SW 1271 (cell line): ENCODE data around the gene UBA52.
"Not testable (repeated sequence)": the region's sequence is repeated elsewhere in the genome, so short reads cannot be mapped to it uniquely, and the experiment has no call there.

Source experiments
- DNase-seq, 2 experiments: peaks; one replicate each; lab custom pipeline; 2025; lab: John Stamatoyannopoulos, UW

The UBA52 gene

DNA sequence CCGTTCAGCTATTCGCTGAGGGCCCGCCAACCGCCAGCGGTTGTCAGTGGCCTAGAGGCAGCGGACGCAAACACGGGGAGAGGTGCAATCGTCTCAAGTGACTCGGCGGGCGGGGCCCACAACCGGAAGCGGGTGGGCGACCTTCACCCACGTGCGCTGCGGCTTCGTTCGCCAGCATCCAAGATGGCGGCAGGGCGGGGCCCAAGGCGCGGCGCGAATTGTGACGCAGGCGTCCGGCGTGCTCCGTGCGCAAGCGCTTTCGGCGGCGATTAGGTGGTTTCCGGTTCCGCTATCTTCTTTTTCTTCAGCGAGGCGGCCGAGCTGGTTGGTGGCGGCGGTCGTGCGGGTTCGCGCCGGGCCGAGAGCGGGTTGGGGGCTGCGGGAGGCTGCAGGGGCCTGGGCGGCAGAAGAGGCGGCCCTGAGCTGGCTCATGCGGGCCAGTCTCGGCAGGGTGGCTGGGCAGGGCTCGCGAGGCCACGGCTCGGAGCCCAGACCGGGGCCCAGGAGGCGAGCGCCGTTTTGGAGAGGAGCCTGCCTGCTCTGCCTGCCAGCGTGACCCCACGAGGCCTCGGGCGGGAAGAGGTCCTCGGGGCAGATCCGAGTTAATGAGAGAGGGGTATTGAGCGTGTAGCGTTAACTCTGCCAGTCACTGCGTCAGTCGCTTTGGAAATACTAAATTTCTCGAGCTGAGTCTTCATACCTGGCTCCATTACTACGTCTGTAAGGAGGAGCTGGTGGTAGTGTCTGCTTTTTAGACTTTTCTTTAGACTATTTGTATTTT lies at the start of gene UBA52:
TSS of gene UBA52 (plus strand) at position 294 of the 781 bp plus-strand sequence. CDS start 1,444 bp downstream, outside the sequence.
- DNase-seq, result peak; percentile 94

DNA sequence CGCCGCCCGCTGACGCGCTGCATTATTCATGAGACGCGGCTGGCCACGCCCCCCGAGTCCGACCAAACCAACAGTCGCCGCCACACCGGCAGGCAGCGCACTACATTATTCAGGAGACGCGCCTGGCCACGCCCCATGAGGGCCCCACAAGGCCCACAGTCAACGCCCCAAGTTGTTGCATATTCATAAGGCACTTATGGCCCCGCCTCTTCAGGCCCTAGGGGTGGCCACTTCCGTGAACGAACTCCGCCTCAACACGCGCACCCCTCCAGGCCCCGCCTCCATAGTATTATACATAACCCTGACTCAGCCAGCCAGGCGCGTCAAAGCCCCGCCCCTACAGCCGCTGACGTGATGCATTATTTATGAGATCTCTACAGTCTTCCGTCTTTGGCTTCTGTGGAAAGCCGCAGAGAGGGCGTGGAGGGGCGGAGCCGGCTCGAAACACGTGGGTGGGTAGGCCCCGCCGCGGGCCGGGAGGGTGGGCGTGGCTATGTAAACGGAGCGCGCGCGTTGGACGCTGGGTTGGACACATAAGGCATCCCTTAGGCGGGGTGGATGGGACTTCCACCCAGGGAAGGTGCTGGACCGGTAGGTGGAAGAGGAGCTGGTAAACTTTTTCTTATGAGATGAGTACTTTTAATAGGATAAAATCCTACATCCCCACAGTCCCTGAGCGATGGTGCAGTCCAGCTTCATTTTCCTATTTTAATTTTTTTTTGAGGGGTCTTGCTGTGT lies 49.4 kb upstream of the UBA52 start:
- peak; percentile 99 for DNase-seq

DNA sequence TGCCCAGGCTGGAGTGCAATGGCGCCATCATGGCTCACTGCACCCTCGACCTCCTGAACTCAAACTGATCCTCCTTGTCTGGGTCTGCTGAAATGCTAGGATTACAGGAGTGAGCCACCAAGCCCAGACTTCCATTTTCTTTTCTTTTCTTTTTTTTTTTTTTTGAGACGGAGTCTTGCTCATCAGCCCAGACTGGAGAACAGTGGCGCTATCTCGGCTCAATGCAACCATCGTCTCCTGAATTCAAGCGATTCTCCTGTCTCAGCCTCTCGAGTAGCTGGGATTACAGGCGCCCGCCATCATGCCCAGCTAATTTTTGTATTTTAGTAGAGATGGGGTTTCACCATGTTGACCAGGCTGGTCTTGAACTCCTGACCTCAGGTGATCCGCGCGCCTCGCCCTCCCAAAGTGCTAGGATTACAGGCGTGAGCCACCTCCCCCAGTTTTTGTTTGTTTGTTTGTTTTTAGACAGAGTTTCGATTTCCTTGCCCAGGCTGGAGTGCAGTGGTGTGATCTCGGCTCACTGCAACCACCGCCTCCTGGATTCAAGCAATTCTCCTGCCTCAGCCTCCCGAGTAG lies 48.7 kb upstream of the UBA52 start:
- not testable (repeated sequence) for DNase-seq

DNA sequence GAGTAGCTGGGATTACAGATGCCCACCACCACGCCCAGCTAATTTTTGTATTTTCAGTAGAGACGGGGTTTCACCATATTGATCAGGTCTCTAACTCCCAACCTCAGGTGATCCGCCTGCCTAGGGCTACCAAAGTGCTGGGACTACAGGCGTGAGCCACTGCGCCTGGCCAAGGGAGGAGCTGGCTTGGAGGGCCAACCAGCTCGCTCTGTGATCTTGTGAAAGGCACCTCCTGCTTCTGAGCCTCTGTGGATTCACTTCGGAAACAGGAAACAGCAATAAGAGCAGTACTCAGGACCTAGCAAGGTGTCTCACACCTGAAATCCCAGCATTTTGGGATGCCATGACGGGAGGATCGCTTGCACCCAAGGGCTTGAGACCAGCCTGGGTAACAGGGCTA lies 47.8 kb upstream of the UBA52 start:
- no peak for DNase-seq

DNA sequence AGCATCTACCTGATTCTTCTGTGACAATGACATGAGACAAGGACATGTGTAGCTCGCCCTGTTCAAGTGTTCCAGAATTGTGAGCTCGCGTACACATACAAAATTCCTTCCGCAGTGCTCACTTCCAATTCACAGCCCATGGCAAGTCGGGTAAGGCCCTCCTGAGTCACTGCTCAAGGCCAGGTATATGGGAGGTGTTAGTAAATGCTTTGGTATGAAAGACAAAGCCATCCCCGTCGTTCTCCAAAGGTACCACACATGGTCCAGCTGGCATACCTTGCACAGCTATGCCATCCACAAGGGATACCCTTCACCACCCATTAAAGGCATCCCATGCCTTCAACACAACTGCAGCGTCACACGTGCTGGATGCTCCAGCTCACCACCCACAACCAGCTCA lies 45.3 kb upstream of the UBA52 start:
- DNase-seq, result no peak

DNA sequence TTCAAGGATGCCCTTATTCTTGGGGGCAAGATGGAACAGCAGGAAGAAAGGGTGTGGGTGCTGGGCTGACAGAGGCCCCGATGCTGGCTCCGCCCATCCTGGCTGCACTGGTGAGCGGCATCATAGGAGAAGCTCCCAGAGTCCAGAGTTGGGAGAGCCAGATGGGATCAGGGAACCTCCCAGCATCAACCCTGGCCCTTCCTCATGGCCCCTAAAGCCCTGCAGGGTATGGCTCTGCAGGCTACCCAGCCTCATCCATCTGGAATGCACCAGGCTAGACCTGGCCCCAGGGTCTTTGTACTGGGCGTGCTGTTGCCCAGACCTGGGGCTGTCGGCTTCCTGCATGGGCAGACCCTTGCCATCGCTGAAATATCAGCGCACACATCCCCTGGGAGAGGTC lies 41.9 kb upstream of the UBA52 start:
- DNase-seq, result no peak

DNA sequence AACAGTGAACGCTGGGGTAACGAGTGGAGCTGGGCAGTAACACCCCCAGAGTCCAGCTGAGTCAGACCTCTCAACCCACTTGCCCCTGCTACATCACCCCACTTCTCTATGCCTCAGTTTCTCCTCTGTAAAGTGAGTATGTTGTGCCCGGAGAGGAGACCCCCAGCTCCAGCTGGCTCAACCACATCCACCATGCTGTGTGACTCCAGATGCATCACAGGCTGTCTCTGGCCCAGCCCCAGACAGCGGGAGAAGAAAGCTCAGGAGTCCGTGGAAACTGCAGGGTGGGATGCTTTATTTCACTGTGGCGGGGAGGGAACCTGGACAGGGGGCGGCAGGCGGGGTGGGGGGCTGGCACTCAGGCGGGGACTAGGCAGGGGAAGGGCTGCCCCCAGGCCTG lies 40.2 kb upstream of the UBA52 start:
- DNase-seq, result no peak

DNA sequence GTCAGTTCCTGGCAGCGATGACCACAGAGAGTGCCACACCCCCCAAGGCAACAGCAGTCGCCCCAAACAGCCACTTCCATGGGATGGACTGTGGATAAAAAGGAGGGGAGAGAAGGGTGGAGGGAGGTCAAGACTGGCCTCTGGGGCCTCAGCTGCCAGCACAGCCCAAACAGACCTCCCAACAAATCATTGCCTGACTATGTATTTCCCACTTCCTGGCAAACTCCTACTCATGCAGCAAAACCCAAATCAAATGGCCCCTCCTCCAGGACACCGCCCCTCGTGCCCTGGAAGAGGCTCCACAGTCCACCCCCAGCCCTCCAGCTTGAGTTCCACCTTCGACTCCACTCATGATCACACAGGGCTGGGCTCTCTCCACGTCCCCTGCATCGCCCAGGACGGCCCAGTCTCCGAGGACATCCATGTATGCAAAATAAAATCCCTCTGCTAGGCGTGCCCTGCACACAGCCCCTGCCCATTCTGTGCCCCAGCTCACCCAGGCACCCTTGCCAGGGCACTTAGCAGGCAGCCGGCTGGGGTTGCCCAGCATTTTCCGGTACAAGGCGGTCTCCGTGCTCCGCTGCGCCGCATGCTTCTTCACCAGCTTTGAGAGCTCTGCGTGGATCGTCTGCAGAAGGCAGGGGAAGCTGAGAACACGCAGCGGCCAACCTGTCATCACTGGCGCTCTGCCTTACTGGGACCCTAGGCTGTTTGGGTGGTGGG lies 39.3 kb upstream of the UBA52 start:
- DNase-seq, result no peak

DNA sequence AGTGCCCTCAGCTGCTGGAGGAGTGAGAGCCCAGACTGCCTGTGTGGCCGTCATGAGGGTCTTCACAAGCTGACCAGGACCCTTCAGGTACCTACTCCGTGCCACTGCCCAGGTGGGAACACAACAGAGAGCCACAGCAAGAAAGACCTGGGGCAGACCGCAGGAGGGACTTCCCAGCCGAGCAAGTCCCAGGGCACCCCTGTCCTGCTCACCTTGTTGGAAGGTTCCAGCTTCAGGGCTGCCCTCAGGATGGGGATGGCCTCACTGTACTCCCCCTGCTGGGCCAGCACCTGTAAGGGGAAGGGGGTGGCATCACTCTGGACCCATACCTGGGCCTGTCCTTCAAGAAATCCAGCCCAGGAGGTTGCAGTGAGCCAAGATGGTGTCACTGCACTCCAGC lies 38.6 kb upstream of the UBA52 start:
- no peak for DNase-seq

DNA sequence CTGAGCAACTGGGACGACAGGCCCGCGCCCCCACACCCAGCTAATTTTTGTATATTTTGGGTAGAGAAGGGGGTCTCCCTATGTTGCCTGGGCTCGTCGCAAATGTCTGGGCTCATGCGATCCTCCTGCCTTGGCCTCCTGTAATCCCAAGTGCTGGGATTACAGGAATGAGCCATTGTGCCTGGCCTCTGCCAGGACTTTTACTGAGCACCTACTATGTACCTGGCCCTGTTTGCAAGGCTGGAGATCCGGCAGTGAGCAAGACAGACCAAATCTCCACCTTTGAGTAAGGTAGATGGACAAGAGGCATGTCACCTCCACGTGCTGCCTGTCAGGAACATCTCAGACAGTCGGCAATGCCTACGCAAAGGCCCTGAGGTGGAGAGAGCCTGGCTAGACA lies 35.2 kb upstream of the UBA52 start:
- no peak for DNase-seq

DNA sequence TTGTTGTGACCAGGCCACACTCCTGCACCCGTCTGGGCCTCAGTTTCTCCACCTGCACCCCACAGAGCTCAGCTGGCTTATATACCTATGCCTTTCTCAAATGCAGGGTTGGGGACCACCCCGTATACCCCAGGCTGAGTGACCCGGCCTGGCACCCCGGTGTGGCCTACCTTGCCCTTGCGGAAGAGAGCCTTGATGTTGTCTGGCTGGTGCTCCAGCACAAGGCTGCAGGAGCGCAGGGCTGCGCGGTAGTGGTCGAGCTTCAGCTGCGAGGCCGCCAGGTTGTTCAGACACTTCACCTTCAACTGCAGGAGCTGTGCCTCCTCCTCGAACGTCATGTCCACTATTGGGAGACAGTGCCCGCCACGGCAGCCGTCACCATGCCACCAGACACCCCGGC lies 34.2 kb upstream of the UBA52 start:
- no peak for DNase-seq

DNA sequence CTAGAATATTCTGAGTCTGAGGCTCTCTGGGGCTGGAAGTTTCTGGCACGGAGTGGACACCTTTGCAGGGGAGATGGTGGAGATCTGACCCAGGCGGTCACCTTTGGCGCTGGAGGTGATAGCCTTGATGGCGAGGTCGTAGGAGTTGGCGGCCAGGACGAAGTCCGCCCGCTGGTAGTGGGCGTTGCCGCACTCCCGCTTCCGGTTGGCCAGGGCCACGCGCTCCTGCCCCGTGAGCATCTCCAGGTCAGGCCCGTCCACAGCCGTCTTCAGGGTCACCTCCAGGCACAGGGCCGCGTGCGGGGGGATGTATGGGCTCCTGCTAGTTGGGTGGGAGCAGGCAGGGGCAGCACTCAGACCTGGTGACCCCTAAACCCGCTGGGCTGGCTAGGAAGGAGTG lies 33.5 kb upstream of the UBA52 start:
- DNase-seq, result no peak

DNA sequence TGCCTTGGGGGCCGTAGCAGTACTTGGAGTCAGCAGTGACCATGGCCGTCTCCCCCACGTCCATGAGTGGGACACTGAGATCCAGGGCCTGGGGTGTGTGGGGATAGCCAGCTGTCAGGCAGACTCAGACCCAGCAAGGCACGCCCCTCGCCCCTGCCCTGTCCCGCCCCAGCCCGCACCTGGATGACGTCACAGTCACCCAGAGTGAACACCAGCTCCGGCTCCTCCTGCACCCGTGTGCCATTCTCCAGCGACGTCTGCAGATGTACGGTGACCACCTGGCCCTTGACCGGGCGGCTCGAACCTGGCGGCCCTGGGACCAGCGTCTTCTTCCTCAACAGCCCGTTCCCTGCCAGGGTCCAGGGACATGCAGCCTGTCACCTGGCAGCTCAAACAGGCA lies 32.3 kb upstream of the UBA52 start:
- no peak for DNase-seq

DNA sequence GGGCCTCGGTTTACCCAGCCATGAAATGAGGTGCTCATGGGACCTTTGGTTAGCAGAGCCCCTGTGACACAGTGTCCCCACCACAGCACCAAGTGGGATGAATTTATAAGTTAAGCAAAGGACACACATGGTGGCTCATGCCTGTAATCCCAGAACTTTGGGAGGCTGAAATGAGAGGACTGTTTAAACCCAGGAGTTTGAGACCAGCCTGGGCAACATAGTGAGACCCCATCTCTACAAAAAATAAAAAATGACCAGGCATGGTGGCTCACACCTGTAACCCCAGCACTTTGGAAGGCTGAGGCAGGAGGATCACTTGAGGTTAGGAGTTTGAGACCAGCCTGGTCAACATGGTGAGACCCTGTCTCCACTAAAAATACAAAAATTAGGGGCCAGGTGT lies 31.5 kb upstream of the UBA52 start:
- not testable (repeated sequence) for DNase-seq

DNA sequence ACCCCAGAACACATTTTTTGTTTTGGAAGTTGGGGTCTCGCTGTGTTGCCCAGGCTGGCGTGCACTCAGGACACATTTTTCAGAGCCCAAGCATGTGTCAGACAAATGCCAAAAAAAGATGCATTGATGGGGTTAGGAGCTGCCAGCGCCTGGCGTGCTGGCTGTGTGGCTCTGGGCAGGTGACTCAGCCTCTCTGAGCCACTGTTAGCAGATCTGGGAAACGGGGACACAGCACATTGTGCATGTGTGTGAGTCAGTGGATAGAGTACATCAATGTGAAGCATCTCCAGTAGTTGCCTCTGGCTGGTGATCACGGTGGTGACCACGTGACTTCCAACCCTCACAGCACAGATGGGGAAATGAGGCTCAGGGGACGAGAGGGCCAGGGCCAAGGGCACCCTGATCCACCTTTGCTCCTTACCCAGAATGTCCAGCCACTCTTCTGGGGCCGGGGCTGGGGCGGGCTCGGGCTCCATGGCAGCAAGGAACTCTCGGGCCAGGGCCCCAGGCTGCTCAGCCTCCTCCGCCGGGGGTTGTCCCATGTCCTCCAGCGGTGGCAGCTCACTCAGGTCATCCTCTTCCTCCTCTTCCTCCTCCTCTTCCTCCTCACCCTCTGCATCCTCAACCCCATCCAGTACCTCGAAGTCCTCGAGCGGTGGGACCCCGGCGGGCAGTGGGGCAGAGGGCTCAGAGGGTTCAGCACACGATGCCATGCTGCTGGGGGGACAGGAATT lies 30.2 kb upstream of the UBA52 start:
- no peak for DNase-seq

DNA sequence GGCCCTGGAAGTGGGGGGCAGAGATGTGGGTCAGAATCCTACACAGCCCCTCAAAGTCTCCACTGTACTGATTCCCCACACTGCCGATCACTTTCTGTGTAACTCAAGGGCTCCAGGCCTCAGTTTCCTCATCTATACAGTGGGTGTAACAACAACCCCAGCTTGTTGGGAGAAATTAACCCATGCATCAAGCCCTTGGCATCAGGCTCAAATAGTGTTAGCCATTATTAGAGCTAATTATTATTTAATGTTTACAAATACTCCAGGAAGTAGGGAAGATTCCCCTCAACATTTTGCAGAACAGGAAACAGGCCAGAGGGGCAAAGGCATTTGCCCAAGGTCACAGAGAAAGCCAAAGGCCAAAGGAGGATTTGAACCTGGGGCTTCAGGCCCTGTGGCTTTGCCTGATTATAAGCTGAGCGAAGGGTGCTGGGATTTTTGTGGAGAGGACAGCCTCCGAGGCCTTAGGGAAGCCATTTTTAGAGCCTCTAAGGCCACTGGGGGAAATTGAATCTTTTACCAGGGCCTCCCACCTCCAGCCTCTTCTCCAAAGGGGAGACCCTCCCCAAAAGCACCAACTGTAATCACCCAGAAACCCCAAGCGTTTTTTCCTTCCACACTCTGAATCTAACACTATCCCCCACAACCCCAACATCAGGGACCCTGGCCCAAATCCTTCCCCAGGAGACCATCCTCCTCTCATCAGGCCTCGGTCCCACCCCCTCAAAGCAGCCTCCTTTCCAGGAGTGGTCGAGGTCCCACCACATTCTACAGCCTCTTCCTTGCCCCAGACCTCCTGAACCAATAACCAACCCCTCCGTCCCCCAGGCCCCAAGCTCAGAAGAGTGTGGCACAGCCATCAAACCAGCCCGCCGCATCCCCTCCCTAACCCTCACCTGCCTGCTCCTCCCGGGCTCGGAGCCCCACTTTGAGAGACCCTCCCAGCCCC lies 29.4 kb upstream of the UBA52 start:
- no peak for DNase-seq

DNA sequence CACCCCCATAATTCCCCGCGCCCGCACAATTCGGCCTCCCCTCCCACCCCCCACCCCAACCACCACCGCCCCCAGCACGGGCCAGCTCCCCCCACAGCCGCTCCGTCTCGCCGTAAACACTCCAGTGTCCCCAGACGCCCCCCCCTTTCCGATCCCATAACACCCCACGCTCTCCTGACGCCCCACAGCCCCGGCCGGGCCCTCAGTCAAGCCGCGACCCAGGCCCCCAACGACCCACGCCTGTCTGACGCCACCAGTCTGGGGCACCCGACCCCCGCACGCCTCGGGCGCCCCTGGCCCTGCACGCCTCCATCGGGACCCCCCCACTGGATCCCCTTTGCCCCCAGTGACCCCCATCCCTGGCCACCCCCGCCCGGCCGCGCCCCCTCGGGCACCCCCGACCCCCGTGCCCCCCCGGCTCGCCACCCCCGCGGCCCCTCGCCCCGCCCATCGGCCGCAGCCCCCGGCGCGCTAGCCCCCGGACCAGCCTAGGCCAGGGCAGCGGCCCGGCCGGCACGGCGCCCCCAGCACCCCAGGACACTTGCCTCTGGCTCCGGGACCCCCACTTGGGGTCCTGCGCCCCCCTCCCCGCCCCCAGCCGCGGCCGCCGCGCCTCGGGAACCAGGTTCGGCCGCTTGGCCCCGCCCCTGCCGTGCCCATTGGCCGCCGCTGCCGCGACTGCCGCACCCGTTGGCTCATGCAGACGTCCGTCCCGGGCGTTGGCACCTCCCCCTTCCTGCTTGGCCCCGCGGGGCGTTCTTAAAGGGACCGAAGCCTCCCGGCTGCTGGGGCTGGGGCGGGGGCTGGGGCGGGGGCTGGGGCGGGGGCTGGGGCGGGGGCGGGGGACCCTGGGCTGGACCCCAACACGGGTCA lies 28.5 kb upstream of the UBA52 start, which contains the start of gene FKBP8:
TSS of gene FKBP8 (minus strand) at position 633 of the 873 bp plus-strand sequence. CDS start 1,603 bp downstream, outside the sequence.
- DNase-seq, result peak; percentile 29 to 72

DNA sequence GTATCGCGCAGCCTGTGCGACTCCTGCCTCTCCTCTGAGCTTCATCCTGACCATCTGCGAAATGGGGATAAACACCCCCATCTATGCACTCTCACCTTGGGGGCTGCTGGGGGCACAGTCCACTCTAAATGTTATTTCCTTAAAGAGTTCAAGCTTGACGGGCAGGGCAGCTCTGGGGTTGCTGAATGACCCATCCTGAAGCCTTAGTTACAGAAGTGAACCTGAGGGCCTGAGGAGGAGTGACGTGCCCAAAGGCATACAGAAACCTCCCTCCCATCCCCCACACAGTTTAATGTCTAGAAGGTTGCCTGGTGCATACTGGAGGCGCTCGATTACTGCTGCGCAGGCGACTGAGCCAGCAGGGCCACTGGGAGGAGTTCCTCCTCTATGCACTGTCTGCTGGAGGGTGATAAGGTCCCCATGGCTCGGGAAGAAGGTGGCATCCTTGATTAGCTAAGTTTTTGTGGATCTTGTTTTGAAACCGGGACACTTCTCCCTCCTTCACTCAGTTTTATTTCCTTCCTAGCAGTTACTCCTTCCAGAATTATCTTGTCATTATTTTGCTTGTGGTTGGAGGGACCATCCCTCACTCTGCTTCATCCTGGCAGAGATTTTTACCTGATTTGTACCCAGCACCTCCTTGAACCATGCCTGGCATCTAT lies 27.7 kb upstream of the UBA52 start:
- DNase-seq, result peak; percentile 17 to 34

DNA sequence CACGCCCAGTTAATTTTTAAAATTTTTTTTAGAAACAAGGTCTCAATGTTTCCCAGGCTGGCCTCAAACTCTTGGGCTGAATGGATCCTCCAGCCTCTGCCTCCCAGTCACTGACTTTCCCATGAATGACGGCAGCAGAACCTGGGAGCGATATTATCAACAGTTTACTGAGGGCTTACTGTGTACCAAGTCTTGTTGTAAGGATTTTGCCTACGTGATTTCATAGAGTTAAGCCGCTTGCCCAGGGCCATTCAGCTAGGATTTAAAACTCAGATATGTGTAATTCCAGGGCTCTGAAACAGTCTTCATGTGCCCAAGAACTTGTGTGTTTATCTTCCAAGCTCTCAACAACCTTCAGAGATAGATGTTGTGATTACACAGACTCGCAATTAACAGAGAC lies 20.0 kb upstream of the UBA52 start:
- no peak for DNase-seq
